Superior temporal gyrus (tissue), 1 donor: ENCODE results near the gene RFC2.

Experiments used
- DNase-seq: peaks from one replicate; pipeline ENCODE4 v3.0.0-alpha.2; 2016; ENCODE audit errors: extremely low spot score

RFC2 gene

GRCh38 chr7:74254129-74254857 lies at the start of gene RFC2:
Gene RFC2, minus strand, starts transcription at chr7:74254399. Its CDS starts 16 bp downstream, at chr7:74254383.
- peak; percentile 97 for DNase-seq

GRCh38 chr7:74302745-74303221 lies 48.6 kb upstream of the RFC2 start:
- peak; percentile 40 for DNase-seq

- no peak for DNase-seq
Observed at GRCh38 chr7:74300926-74301325, 46.7 kb upstream of the RFC2 start.

- DNase-seq = no peak
Observed at GRCh38 chr7:74299401-74299800, 45.2 kb upstream of the RFC2 start.

- no peak for DNase-seq
Observed at GRCh38 chr7:74297516-74298233, 43.5 kb upstream of the RFC2 start.

- no peak for DNase-seq
Observed at GRCh38 chr7:74294191-74294998, 40.2 kb upstream of the RFC2 start.

GRCh38 chr7:74293577-74293908 lies 39.3 kb upstream of the RFC2 start:
- no peak for DNase-seq

- DNase-seq = no peak
Observed at GRCh38 chr7:74292757-74293576, 38.8 kb upstream of the RFC2 start.

GRCh38 chr7:74291535-74291934 lies 37.3 kb upstream of the RFC2 start:
- no peak for DNase-seq

- no peak for DNase-seq
Observed at GRCh38 chr7:74290981-74291441, 36.8 kb upstream of the RFC2 start.

GRCh38 chr7:74290553-74290950 lies 36.4 kb upstream of the RFC2 start:
- DNase-seq = no peak

GRCh38 chr7:74289659-74290552 lies 35.7 kb upstream of the RFC2 start:
- DNase-seq = peak; percentile 45

GRCh38 chr7:74289018-74289658 lies 34.9 kb upstream of the RFC2 start, which contains the start of gene CLIP2:
Gene CLIP2, plus strand, starts transcription at chr7:74289407. Its CDS starts 28,140 bp downstream, at chr7:74317547.
- peak; percentile 75 for DNase-seq

- DNase-seq = no peak
Observed at GRCh38 chr7:74288034-74288881, 34.1 kb upstream of the RFC2 start.

- no peak for DNase-seq
Observed at GRCh38 chr7:74287303-74288033, 33.3 kb upstream of the RFC2 start.

GRCh38 chr7:74286131-74286530 lies 31.9 kb upstream of the RFC2 start:
- no peak for DNase-seq

GRCh38 chr7:74284781-74285259 lies 30.6 kb upstream of the RFC2 start:
- DNase-seq = no peak
